K562 (cell line): Measurements from ENCODE around the gene ANKRD10. TPM values are rescaled to one million over a fixed set of nuclear protein-coding genes. Genes with fewer than 3 reads are reported as not detected.

Experiments
- ATAC-seq: fragments of 200-7000 bp; cut with Tn5 transposase; 3 replicates; pipeline ENCODE4 v1.9.1; 2020; ENCODE audit warnings: moderate library complexity
- BruUV-seq: library from RNA; stranded (reverse); fragments of 400-500 nt; replicated peaks from 2 replicates; lab custom pipeline; 2021; lab: Mats Ljungman, UMichigan
- CTCF ChIA-PET: fragments of 300-600 bp; formaldehyde crosslinking; extraction: SDS; loops from one replicate; lab custom pipeline; 2021; ENCODE audit warnings: low intra/inter-chr PET ratio; lab: Yijun Ruan, JAX
- POLR2A ChIA-PET: fragments of 300-600, 350-650 bp; sonication (Branson Sonifier 250); formaldehyde crosslinking; extraction: SDS; loops from one replicate; lab custom pipeline; 2021; ENCODE audit warnings: antibody characterized with exemption, inconsistent platforms; lab: Yijun Ruan, JAX
- DNase-seq, 4 experiments: peaks; one replicate each; pipeline versions ENCODE4 v3.0.0 to v3.0.0-alpha.2; 2011 to 2018; ENCODE audit warnings: low spot score in 3 of 4, mixed read lengths in 3 of 4; ENCODE audit errors: extremely low read depth in 1 of 4
- FAIRE-seq: peaks from 2 replicates; lab custom pipeline; 2011; peaks lifted over from hg19 to GRCh38; lab: Jason Lieb, UNC
- H2AFZ ChIP-seq: 2 replicates; pipeline ENCODE4 v1.6.0; 2011; ENCODE audit warnings: low read depth, low read length, control low read depth, inconsistent platforms
- H3K27ac ChIP-seq: fragments of 200-600 bp; 3 replicates; pipeline ENCODE4 v1.8.0; 2011; ENCODE audit warnings: low read depth, mild to moderate bottlenecking, control low read depth, inconsistent platforms, low read length, moderate library complexity, mixed read lengths; ENCODE audit errors: extremely low read depth
- H3K27me3 ChIP-seq, 2 experiments: fragments of 300-600 bp in 1 of 2; 2 replicates in 1 of 2; 3 replicates in 1 of 2; pipeline versions ENCODE4 v1.6.0 to v1.8.0; 2011; ENCODE audit warnings: inconsistent platforms in 2 of 2, low read length in 2 of 2, mild to moderate bottlenecking in 1 of 2, mixed read lengths in 1 of 2, moderate library complexity in 1 of 2; ENCODE audit not compliant: control insufficient read depth in 2 of 2, insufficient read depth in 2 of 2
- H3K36me3 ChIP-seq: fragments of 300-600 bp; 3 replicates; pipeline ENCODE4 v1.8.0; 2011; ENCODE audit warnings: mild to moderate bottlenecking, low read length, inconsistent platforms; ENCODE audit not compliant: control insufficient read depth, insufficient read depth
- H3K4me1 ChIP-seq, 2 experiments: fragments of 200-600 bp in 1 of 2; replicated peaks in 1 of 2; 2 replicates in 1 of 2; 3 replicates in 1 of 2; pipeline versions ENCODE4 v1.5.1 to v1.8.0; 2011; ENCODE audit warnings: inconsistent platforms in 2 of 2, low read length in 2 of 2, mild to moderate bottlenecking in 1 of 2, mixed read lengths in 1 of 2, moderate library complexity in 1 of 2; ENCODE audit not compliant: control insufficient read depth in 2 of 2, insufficient read depth in 2 of 2
- H3K4me2 ChIP-seq: 2 replicates; pipeline ENCODE4 v1.6.1; 2011; ENCODE audit warnings: low read length, control low read depth, inconsistent platforms, mixed read lengths; ENCODE audit not compliant: insufficient read depth
- H3K4me3 ChIP-seq: fragments of 200-600 bp; sonication (generic), shearing (Covaris generic); 2 replicates; pipeline ENCODE4 v1.5.1; 2016; ENCODE audit warnings: control low read depth, inconsistent platforms
- H3K79me2 ChIP-seq: fragments of 200-600 bp; 3 replicates; pipeline ENCODE4 v1.8.0; 2011; ENCODE audit warnings: low read length, inconsistent platforms; ENCODE audit not compliant: control insufficient read depth, insufficient read depth
- H3K9ac ChIP-seq, 2 experiments: 2 replicates each; pipeline versions ENCODE4 v1.6.0 to v1.6.1; 2011; ENCODE audit warnings: low read depth in 2 of 2, low read length in 2 of 2, control low read depth in 1 of 2, inconsistent platforms in 1 of 2, mild to moderate bottlenecking in 1 of 2, mixed read lengths in 1 of 2; ENCODE audit not compliant: insufficient read depth in 1 of 2
- H3K9me1 ChIP-seq: one replicate; pipeline ENCODE4 v1.6.0; 2011; ENCODE audit warnings: inconsistent platforms, mild to moderate bottlenecking, low read length, moderate library complexity; ENCODE audit not compliant: control insufficient read depth, insufficient read depth
- H3K9me3 ChIP-seq: replicated peaks from 2 replicates; pipeline ENCODE4 v1.5.1; 2011; ENCODE audit warnings: low read depth, low read length, inconsistent platforms; ENCODE audit not compliant: control insufficient read depth, insufficient read depth
- H4K20me1 ChIP-seq: replicated peaks from 2 replicates; pipeline ENCODE4 v1.6.1; 2011; ENCODE audit warnings: low read length, inconsistent platforms, mixed read lengths; ENCODE audit not compliant: control insufficient read depth, insufficient read depth
- ELF1 ChIP-seq: fragments of 200-800 bp; sonication (Bioruptor generic); IDR thresholded peaks from 2 replicates; pipeline ENCODE4 v1.6.1; 2016; ENCODE audit warnings: missing genetic modification characterization, missing compliant biosample characterization
- JUND ChIP-seq, 2 experiments: IDR thresholded peaks; 2 replicates in 1 of 2; 3 replicates in 1 of 2; pipeline ENCODE4 v1.6.1; 2011; ENCODE audit warnings: borderline replicate concordance in 2 of 2, low read depth in 2 of 2, low read length in 2 of 2, improper control_type of control experiment in 1 of 2, missing biosample characterization in 1 of 2, missing genetic modification characterization in 1 of 2, missing genetic modification reagents in 1 of 2
- ZBTB40 ChIP-seq, 2 experiments: fragments of 450-650 bp in 1 of 2; sonication (generic) in 1 of 2; formaldehyde crosslinking in 1 of 2; IDR thresholded peaks; 2 replicates each; pipeline versions ENCODE4 v1.7.1 to v1.9.0; 2016 to 2022; ENCODE audit warnings: inconsistent platforms in 1 of 2, mild to moderate bottlenecking in 1 of 2, missing genetic modification reagents in 1 of 2
- WGBS: fragments of 100-300 bp; shearing (Covaris generic); methylation state at CpG from one replicate; pipeline ENCODE4 v1.1.6; 2016; ENCODE audit warnings: low coverage, mixed read lengths; ENCODE audit not compliant: insufficient coverage; ENCODE audit errors: missing lambda C conversion rate; 5-methylcytosine and 5-hydroxymethylcytosine counted together
- in situ Hi-C: fragments of 300-500 bp; cut with MboI; formaldehyde crosslinking; loops from 4 replicates; pipeline ENCODE4 v1.15.0; 2018; ENCODE audit warnings: inconsistent platforms, mixed read lengths
- intact Hi-C: fragments of 100-400 bp; cut with micrococcal nuclease; formaldehyde crosslinking; loops from 2 replicates; pipeline ENCODE4 v1.14.2; 2022
- polyA plus RNA-seq, 8 experiments: library from polyadenylated mRNA; depleted of rRNA in 4 of 8; stranded (reverse) in 5 of 8; unstranded in 3 of 8; fragments of >200 nt; fragmentation: Nextera tagmentation in 2 of 8; fragmentation: Illumina TruSeq in 1 of 8; extraction: Ambion mirVana in 2 of 8; extraction: Trizol in 1 of 8; gene quantifications; 2 replicates each; pipeline versions ENCODE4 v1.2.1 to v1.2.3, GENCODE V29; 2011 to 2014; ENCODE audit warnings: inconsistent platforms in 1 of 8, missing spikeins in 1 of 8
- total RNA-seq, 7 experiments: library from RNA; depleted of rRNA in 6 of 7; stranded (reverse); fragments of >200 nt in 6 of 7; fragmentation: Illumina TruSeq in 2 of 7; extraction: Trizol in 2 of 7; gene quantifications; 2 replicates each; pipeline versions ENCODE4 v1.2.1 to v1.2.3, GENCODE V29; 2011 to 2021; ENCODE audit warnings: low replicate concordance in 1 of 7

The ANKRD10 gene
- total and polyA plus RNA-seq, 9 of the 15 experiments (the other 6 are each of a cell fraction or from before 2014, with no cell fraction given): 21.7 to 183 (median 45.0) TPM

GRCh38 chr13:110916301-110917142, 1.7 kb upstream of the ANKRD10 start:
- no peak for FAIRE-seq

More at GRCh38 chr13:110916301-110917142, 1.7 kb upstream of the ANKRD10 start:
- H3K9me1 ChIP-seq: no peaks in the 10 kb centered on the region
- H3K27ac ChIP-seq: peak overlapping the region; percentile 89; the same call in 2 of the 3 replicates
- H3K9me3 ChIP-seq: no peaks in the 10 kb centered on the region
- no peaks in the 10 kb centered on the region for H3K27me3 ChIP-seq
- H3K4me1 ChIP-seq: peaks cover 4 to 14% of the 10 kb centered on the region in 2 experiments; a peak in 4 of 5 replicates
- DNase-seq (no peak), ATAC-seq (no peak)
- BruUV-seq: no TSS peak
- peak overlapping the region in 1 of 2 experiments; percentile 86; a peak in 2 of 4 replicates for H3K9ac ChIP-seq
- peak overlapping the region; percentile 90 for H3K4me2 ChIP-seq
- intact Hi-C loops: loop anchor here (5.0 to 10.0 kb wide), 2 partner anchors 324 to 462 kb away; no protein-coding TSS in a partner anchor
- H2AFZ ChIP-seq: no peak overlapping the region
- WGBS: 44% methylated on average over 9 of the region's 9 CpGs
- in situ Hi-C loops: no loop called here
- peak overlapping the region; percentile 92 for H3K4me3 ChIP-seq
- H3K79me2 ChIP-seq: peaks cover 41% of the 10 kb centered on the region
- ChIA-PET POLR2A (no interaction called here), CTCF (no interaction called here)
- peaks cover 6% of the 10 kb centered on the region; the same call in 2 of the 3 replicates for H3K36me3 ChIP-seq
- 0 out of 2 replicates have a peak, but pooled peaks have one; percentile 4 for TF ChIP-seq ZBTB40 (IDR thresholded peaks at IDR 0.05)
- no peak for TF ChIP-seq ZBTB40 (CRISPR knock-in tag; IDR thresholded peaks at IDR 0.05)
- no peak for TF ChIP-seq JUND (IDR thresholded peaks at IDR 0.05; ENCODE audit: borderline replicate concordance, low read depth, low read length)
- TF ChIP-seq JUND (tag; IDR thresholded peaks at IDR 0.05; ENCODE audit: borderline replicate concordance, low read depth, low read length): peak; percentile 68; the same call in 1 of the 3 replicates
- TF ChIP-seq ELF1 (tag): no peak
- H4K20me1 ChIP-seq: peaks cover 15% of the 10 kb centered on the region
